G401 (cell line): Measurements from ENCODE around the gene RPL10A. TPM values are rescaled to one million over a fixed set of nuclear protein-coding genes. Genes with fewer than 3 reads are reported as not detected.

ENCODE experiments used
- DNase-seq: peaks from one replicate; pipeline ENCODE4 v3.0.0-alpha.2; 2015; ENCODE audit warnings: low spot score
- in situ Hi-C: cut with HindIII; loops from 2 replicates; pipeline ENCODE4 v1.10.0; 2016; ENCODE audit warnings: low sequenced_read_pairs, mixed read lengths
- total RNA-seq: library from RNA; depleted of rRNA; stranded (reverse); fragments of >200 nt; shearing (Covaris generic); gene quantifications from 2 replicates; pipeline ENCODE4 v1.2.3, GENCODE V29; 2014

The RPL10A gene
- total RNA-seq, 1 experiment from 2014 or later: 3,184 TPM

- in situ Hi-C loops: no loop called here
- DNase-seq: no peak
These were observed 19.7 kb downstream of the RPL10A start for GRCh38 chr6:35487658-35488516.

DNA sequence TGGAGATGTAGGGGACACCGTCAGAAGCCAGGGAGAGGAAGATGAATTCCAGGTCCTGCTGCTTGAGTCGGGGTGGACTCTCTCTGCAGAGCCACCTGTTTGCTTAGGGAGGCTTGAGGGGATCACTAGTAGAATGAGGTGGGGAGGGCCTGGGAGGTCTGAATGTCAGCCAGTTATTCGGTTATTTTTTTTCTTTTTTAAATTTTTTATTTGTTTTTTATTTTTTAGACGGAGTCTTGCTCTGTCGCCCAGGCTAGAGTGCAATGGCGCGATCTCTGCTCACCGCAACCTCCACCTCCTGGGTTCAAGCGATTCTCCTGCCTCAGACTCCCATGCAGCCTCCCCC lies 20.3 kb downstream of the RPL10A start:
- in situ Hi-C loops: no loop called here
- no peak for DNase-seq

DNA sequence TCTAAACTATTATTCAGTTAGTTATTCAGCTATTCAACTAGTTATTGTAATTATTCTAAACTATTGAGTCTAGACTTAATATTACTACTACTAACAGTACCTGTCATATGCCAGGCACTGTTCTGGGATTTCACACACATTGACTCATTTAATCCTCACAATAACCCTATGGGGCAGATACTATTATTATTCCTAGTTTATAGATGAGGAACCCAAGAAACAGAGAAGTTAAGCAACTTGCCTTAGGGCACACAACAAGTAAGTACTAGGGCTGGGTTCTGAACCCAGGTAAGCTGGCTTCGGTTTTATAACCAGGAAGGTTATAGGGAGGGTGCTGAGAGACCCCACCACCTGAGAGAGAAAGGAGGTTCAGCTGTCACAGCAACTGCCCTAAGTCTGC lies 20.9 kb downstream of the RPL10A start:
- in situ Hi-C loops: no loop called here
- no peak for DNase-seq

DNA sequence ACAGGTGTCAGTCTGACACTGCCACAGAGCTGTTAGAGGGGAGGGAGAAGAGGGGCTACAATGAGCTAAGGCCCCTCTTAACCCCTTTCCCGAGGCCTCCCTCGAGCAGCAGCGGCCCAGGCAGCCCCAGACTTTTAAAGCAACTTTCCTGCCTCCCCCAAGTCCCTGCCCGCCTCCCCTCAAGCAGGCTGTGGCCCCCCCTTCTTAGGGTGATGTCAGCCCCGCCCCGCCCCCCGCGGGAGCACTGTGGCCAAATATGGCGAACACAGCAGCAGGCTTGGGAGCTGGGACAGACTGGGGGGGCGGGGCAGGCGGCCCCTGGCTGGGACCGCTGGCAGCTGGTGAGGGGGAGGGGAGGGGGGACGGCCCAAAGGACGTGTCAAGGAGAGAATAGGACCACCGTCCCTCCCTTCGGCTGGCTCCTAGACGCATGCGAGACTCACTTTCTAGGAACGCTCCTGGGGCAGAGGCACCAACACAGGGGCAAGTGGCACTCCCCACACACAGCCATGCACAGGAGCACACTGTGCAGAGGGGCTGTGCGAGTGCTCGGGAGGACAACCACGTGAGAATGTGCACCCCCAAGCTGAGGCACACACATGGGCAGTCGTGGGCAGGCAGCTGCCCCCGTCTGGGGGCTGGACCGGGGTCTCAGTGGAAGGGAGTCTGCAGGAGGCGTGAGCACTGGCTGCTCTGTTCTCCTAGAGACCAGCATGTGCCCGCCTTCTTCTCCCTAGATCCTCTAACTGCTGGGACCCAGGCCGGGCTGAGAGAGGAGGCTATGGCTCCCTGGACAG lies 22.0 kb downstream of the RPL10A start:
- in situ Hi-C loops: no loop called here
- no peak for DNase-seq

DNA sequence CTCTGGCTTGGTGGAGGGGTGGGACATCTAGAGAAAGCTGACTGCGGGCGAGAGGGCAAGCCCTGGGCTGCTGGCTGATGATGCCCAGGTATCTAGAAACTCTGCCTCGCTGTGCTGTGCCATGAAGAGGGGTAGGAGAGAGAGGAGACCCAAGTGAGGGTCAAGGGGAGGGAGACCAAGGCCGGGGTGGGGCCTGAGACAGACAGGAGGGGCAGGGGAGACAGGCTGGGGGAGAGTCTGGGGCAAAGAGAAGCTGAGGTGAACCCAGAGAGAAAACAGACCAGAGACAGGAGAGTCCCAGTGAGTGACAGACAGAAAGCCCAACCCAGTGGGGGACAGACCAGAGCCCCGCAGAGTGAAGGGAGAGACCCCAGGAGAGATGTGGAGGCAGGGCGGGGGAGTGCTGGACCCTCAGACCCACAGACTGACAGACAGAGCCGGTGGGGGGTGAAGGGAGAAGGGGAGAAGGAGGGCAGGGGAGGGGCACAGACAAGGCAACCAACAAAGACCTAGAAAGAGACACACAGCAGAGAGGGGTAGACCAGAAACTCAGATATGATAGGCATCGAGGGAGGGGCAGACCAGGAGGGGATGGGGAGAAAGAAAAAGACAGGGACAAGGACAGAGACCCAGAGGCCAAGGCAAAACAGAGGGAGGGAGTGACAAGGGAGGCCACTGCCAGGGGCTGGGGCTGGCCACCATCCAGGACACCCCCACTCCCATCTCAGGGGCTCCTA lies 22.8 kb downstream of the RPL10A start:
- no peak for DNase-seq
- in situ Hi-C loops: no loop called here

GRCh38 chr6:35491558-35492257 lies 23.5 kb downstream of the RPL10A start:
- DNase-seq: no peak
- in situ Hi-C loops: no loop called here

DNA sequence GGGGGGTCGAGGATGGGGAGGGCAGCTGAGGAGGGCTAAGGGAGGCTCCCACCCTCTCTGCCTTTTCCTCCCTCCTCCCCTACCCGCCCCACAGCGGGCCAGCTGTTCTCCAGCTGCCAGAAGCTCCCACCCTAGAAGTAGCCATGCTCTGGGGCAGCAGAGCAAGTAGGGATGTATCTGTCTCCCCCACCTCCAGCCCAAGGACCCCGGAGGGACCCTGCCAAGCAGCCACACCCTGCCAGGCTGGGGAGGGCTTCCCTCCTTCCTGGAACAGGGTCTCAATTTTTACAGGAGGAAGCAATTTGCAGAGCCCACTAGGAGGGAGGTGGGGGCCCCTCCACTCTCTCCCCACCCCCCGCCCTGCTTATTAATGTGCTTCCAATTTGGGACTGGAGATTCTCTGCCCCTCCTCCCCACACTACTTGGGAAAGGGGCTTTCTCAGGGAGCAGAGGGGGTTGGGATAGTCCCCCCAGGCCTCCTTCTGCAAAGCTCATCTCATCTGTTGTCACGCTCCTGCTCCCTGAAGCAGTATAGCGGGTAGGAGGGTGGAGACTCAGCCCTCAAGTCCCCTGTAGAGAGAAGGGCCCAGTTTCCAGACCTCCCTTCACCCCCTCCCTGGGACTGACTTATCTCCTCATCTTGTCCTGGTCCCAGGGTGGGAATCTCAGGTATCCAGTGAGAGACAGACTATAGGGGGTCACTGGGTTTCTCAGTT lies 24.2 kb downstream of the RPL10A start:
- no peak for DNase-seq
- in situ Hi-C loops: no loop called here

GRCh38 chr6:35492974-35493284 lies 24.7 kb downstream of the RPL10A start:
- in situ Hi-C loops: no loop called here

DNA sequence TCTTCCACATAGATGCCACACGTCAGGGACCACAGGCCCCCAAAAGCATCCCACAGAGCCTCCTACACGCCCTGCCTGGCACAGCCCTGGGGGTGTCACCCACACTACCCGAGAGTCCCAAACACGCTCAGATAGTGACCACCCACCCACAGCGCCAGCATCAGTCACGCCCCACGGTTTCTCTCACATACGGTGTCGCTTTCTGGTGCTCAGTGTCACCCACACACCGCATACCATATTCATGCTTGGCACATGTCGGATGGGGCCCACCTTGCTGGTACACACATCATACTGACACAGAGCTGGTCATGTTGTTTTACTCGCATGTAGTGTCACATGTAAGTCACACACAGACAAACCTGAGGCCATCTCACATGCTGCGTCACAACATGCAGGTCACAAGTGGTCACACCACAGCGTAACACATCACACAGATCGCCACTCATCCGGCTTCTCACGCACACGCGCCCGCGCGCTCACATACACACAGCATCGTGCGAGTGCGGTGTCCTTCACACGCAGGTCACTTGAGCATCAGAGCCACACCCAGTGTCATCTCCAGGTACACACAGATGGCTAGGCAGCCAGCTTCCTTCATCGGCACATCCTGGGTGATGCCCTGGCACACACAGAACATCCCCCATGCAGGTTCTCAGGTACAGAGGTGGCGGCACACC lies 25.2 kb downstream of the RPL10A start:
- DNase-seq: no peak
- in situ Hi-C loops: no loop called here

More at GRCh38 chr6:35492974-35493284, 24.7 kb downstream of the RPL10A start:
- DNase-seq: no peak

GRCh38 chr6:35494161-35494563 lies 26.0 kb downstream of the RPL10A start:
- no peak for DNase-seq
- in situ Hi-C loops: no loop called here

- in situ Hi-C loops: no loop called here
- no peak for DNase-seq
These were observed 27.2 kb downstream of the RPL10A start for GRCh38 chr6:35495258-35496035.

- in situ Hi-C loops: no loop called here
- no peak for DNase-seq
These were observed 28.0 kb downstream of the RPL10A start for GRCh38 chr6:35496036-35496840.

- DNase-seq: no peak
- in situ Hi-C loops: no loop called here
These were observed 28.8 kb downstream of the RPL10A start, which contains the start of gene TEAD3 for GRCh38 chr6:35496841-35497570. Gene TEAD3 (minus strand): TSS chr6:35497079.

DNA sequence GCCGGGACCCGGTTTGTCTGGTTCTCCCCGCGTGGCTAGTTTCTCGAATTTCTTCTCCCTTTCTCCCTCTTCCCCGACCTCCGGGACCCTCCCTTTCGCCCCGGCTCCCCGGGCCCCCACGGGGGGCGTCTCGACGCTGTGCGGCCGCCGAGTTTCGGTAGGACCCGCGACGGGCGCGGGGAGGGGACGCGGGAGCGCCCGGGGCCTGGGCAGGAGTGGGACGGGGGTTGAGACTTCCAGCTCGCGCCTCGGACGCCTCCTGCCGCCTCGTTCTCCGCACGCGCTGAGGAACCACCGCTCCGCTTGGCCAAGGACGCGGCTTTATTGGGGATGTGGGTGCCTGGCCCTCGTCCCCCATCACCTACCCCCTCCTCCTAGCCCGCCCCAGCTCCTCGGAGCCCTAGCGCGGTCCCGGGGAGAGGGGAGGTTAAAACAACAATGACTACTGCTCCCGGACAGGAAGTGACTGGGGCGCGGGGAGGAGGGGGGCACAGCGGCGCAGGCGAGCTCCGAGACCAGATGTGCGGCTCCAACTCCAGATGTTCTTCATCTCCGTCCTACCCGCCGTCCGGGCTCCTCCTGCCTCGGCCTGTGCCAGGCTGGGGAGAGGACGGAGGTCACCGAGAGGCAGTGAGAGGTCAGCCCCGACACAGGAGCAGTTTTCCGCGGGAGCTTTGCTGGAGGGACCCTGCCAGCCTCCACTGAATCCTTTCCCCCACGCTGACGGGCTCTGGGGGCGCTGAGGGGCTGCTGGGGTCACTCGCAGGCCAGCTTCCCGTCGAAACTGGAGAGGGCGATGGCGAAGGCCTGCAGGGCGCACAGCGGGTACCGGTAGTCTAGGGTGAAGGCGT lies 29.6 kb downstream of the RPL10A start:
- DNase-seq: no peak
- in situ Hi-C loops: no loop called here

- in situ Hi-C loops: no loop called here
- no peak for DNase-seq
These were observed 30.3 kb downstream of the RPL10A start for GRCh38 chr6:35498422-35499067.
